Suprapubic skin (tissue), 4 donors: ENCODE measurements around the gene DSCAML1. TPM values are rescaled to one million over a fixed set of nuclear protein-coding genes. Genes with fewer than 3 reads are reported as not detected.

ENCODE experiments used
- DNase-seq, 2 donors: peaks; one replicate each; pipeline ENCODE4 v3.0.0-alpha.2; 2019; ENCODE audit warnings: low spot score in 2 of 2
- H3K27ac ChIP-seq: fragments of 200-600 bp; sonication (generic); one replicate; pipeline ENCODE4 v1.5.1; 2019
- H3K27me3 ChIP-seq: fragments of 200-600 bp; sonication (generic); one replicate; pipeline ENCODE4 v1.5.1; 2019
- H3K36me3 ChIP-seq: fragments of 200-600 bp; sonication (generic); one replicate; pipeline ENCODE4 v1.5.1; 2019
- H3K4me1 ChIP-seq: fragments of 200-600 bp; sonication (generic); one replicate; pipeline ENCODE4 v1.5.1; 2019
- H3K4me3 ChIP-seq: fragments of 200-600 bp; sonication (generic); one replicate; pipeline ENCODE4 v1.5.1; 2019; ENCODE audit warnings: mild to moderate bottlenecking
- H3K9me3 ChIP-seq: fragments of 200-600 bp; sonication (generic); one replicate; pipeline ENCODE4 v1.5.1; 2019
- CTCF ChIP-seq, 2 donors: fragments of 200-600 bp in 1 of 2; fragments of 450-650 bp in 1 of 2; sonication (generic) in 1 of 2; IDR thresholded peaks; one replicate each; pipeline ENCODE4 v1.5.1; 2016 to 2019; ENCODE audit warnings: antibody characterized with exemption in 2 of 2, mild to moderate bottlenecking in 1 of 2, moderate library complexity in 1 of 2
- EP300 ChIP-seq: sonication (generic); formaldehyde crosslinking; IDR thresholded peaks from one replicate; pipeline ENCODE4 v1.6.1; 2017; ENCODE audit warnings: antibody characterized with exemption
- POLR2A ChIP-seq, 2 donors: fragments of 450-650 bp; IDR thresholded peaks; one replicate each; pipeline ENCODE4 v1.6.1; 2017; ENCODE audit warnings: antibody characterized with exemption in 2 of 2, mild to moderate bottlenecking in 2 of 2, moderate library complexity in 2 of 2
- POLR2AphosphoS5 ChIP-seq, 3 donors: sonication (generic); formaldehyde crosslinking; IDR thresholded peaks; one replicate each; pipeline ENCODE4 v1.6.1; 2017; ENCODE audit warnings: antibody characterized with exemption in 3 of 3
- WGBS: methylation state at CpG from one replicate; pipeline ENCODE4 v1.1.5; 2018; 5-methylcytosine and 5-hydroxymethylcytosine counted together
- total RNA-seq, 4 donors: library from RNA; depleted of rRNA; stranded (reverse); fragments of >200 nt; gene quantifications; one replicate each; pipeline ENCODE4 v1.1.0, GENCODE V29; 2016

The DSCAML1 gene
- total RNA-seq, 4 donors from 2014 or later = 0.11 to 0.24 (median 0.21) TPM; not detected in 1

GRCh38 chr11:117670443-117670842 lies 126.6 kb downstream of the DSCAML1 start:
- TF ChIP-seq EP300 (no peak), POLR2AphosphoS5 (IDR thresholded peaks at IDR 0.05) (no peak), CTCF (IDR thresholded peaks at IDR 0.05) (no peak), POLR2A (IDR thresholded peaks at IDR 0.05) (no peak)
- Histone ChIP-seq H3K9me3 (no peaks in the 10 kb centered on the region), H3K4me1 (no peaks in the 10 kb centered on the region), H3K27me3 (peaks cover 21% of the 10 kb centered on the region), H3K36me3 (no peaks in the 10 kb centered on the region), H3K4me3 (no peak overlapping the region), H3K27ac (no peak overlapping the region)
- WGBS = 63% methylated on average over 5 of the region's 5 CpGs
- DNase-seq = no peak

- H3K4me3 ChIP-seq = no peak overlapping the region
- peaks cover 23% of the 10 kb centered on the region for H3K27me3 ChIP-seq
- no peaks in the 10 kb centered on the region for H3K9me3 ChIP-seq
- WGBS = 86% methylated on average over 4 of the region's 4 CpGs
- no peak for TF ChIP-seq POLR2AphosphoS5 (IDR thresholded peaks at IDR 0.05)
- TF ChIP-seq POLR2A (IDR thresholded peaks at IDR 0.05) = no peak
- TF ChIP-seq CTCF (IDR thresholded peaks at IDR 0.05) = no peak
- no peak for TF ChIP-seq EP300
- no peak overlapping the region for H3K27ac ChIP-seq
- DNase-seq = no peak
- H3K36me3 ChIP-seq = no peaks in the 10 kb centered on the region
- H3K4me1 ChIP-seq = no peaks in the 10 kb centered on the region
These were observed 127.4 kb downstream of the DSCAML1 start for GRCh38 chr11:117669616-117670015.

- WGBS = 76% methylated on average over 4 of the region's 4 CpGs
- Histone ChIP-seq H3K27ac (no peak overlapping the region), H3K4me1 (no peaks in the 10 kb centered on the region), H3K27me3 (peaks cover 18% of the 10 kb centered on the region), H3K36me3 (no peaks in the 10 kb centered on the region), H3K4me3 (no peak overlapping the region), H3K9me3 (no peaks in the 10 kb centered on the region)
- TF ChIP-seq CTCF (IDR thresholded peaks at IDR 0.05) (no peak), POLR2A (IDR thresholded peaks at IDR 0.05) (no peak), POLR2AphosphoS5 (IDR thresholded peaks at IDR 0.05) (no peak), EP300 (no peak)
- no peak for DNase-seq
These were observed 128.0 kb downstream of the DSCAML1 start for GRCh38 chr11:117669062-117669461.

- Histone ChIP-seq H3K27ac (no peak overlapping the region), H3K4me1 (no peaks in the 10 kb centered on the region), H3K36me3 (no peaks in the 10 kb centered on the region), H3K9me3 (no peaks in the 10 kb centered on the region), H3K27me3 (peaks cover 15% of the 10 kb centered on the region), H3K4me3 (no peak overlapping the region)
- no peak for DNase-seq
- no peak for TF ChIP-seq POLR2A (IDR thresholded peaks at IDR 0.05)
- TF ChIP-seq EP300 = no peak
- no peak for TF ChIP-seq POLR2AphosphoS5 (IDR thresholded peaks at IDR 0.05)
- no peak for TF ChIP-seq CTCF (IDR thresholded peaks at IDR 0.05)
- 51% methylated on average over 5 of the region's 6 CpGs for WGBS
These were observed 128.7 kb downstream of the DSCAML1 start for GRCh38 chr11:117668321-117668751.

- no peaks in the 10 kb centered on the region for H3K9me3 ChIP-seq
- no peak for DNase-seq
- 73% methylated on average over 8 of the region's 8 CpGs for WGBS
These were observed 132.1 kb downstream of the DSCAML1 start for GRCh38 chr11:117664897-117665296.

More at GRCh38 chr11:117664897-117665296, 132.1 kb downstream of the DSCAML1 start:
- no peak overlapping the region for H3K27ac ChIP-seq
- H3K4me3 ChIP-seq = no peak overlapping the region
- TF ChIP-seq POLR2A (IDR thresholded peaks at IDR 0.05) = no peak
- no peak for TF ChIP-seq CTCF (IDR thresholded peaks at IDR 0.05)
- H3K36me3 ChIP-seq = no peaks in the 10 kb centered on the region
- no peaks in the 10 kb centered on the region for H3K4me1 ChIP-seq
- peaks cover 17% of the 10 kb centered on the region for H3K27me3 ChIP-seq
